Measurements from ENCODE around the gene FBXO42.
"Not testable (repeated sequence)": the region's sequence is repeated elsewhere in the genome, so short reads cannot be mapped to it uniquely, and the experiment has no call there.

The FBXO42 gene

GRCh38 chr1:16371725-16372124 lies 19.4 kb upstream of the FBXO42 start:
- DNase-seq = peak; percentile 39

DNA sequence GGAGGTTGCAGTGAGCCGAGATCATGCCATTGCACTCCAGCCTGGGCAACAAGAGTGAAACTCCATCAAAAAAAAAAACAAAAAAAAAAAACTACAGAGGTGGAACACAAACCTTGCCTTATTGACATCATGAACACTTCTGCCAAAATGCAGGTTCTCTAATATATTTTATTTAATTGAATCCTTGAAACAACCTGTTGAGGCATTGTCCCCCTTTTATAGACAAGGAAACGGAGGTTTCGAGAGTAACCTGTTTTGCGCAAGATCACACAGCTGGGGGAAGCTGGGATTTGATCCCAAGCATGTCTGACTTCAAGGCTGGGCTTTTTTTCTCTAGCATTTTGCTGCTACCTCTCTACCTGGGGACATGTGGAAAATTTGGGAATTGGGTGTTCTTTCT lies 17.5 kb upstream of the FBXO42 start:
- DNase-seq = no peak

DNA sequence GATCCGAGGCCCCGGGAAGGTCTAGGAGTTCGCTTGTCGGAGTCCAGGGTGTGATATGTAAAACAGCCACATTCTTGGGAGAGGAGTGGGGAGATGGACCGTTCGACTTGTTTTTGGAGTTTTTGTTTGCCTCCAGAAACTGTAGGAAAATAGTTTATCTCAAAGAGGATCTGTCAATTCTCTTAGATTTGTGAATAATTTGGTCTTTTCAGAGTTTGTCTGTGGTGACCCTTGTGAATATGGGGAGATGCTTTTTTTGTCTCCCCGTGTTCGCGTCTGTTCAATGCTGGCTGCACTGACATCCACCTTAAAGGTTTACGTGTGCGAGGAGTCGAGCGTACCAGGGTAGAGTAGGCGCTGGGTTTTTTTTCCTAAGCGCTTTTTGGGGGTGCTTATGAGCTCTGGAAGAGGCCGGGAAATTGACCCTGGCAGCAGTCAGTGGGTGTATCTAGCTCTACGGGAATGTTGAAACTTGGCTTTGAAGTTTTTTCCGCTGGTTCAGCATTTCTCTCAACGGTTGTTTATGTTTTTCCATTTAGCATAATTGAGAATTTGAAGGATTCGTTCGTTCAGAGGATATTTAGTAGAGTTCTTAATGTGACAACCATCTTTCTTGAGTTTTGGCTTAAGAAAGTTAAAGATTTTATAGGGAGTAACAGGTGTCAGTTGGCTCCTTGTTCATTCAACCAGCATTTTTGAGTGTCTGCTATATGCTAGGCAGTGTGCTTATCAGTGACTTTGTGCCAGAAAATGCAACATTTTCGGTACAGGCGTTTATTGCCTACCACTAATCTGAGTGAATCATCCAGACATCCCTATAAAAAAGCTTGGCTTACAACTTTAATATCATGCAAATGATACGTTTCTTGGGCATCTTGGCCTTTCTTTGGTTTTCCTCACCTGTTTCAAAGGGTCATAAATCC lies 15.9 kb upstream of the FBXO42 start:
- DNase-seq = no peak

DNA sequence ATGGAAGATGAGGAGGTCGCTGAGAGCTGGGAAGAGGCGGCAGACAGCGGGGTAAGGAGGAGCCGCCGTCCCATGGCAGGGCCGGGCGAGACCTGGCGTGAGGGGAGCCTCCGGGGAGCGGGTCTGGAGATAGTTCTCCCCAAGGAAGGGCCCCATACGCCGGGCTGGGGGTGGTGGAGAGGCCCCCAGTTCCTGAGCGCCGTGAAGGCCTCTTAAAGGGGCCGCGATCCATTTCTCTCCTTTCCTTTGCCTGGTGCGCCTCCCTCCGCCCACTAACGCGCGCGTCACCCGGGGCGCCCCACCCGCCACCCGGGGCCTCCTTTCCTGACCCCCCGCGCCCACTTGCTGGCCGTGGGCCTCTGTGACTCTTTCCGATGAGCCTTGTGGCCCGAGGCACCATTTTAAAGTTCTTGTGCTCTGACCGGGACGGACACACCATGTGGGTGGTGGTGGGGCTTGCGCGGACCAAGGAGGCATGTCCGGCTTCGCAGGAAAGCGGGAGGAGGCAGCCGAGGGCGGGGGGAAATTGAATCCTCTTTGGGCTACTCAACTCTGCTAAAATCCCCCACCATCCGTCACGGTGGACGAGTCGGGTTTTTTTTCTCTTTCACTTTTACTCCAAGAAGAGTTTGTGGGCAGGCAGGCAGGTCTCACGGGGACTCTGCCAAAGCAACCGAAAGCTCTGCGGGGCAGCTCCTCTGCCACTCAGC lies 15.1 kb upstream of the FBXO42 start:
- peak; percentile 89 for DNase-seq

DNA sequence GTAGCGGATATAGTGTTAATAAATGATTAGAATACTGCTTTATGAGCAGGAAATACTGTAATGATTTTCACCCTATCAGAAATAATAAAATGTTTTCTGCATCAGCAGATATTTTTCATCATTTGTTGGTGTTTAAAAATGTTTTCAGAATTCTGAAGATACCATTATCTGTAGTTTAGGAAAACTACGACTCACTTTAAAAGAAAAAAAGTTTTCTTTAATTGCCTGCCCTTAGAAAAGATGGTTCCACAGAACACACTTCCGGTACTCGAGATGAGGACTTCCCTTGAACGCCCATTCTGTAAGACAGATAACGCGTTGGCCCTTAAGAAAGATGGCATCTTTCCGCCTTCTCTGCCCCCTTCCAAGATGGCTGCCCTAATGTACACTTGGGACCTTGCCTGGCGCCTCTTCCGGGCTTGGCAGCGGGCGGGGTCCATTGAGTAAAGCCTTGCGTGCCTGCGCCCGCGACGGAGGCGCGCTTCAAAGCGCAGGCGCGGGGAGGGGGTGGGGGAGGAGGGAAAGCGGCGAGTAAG lies 14.5 kb upstream of the FBXO42 start, which contains the start of gene SZRD1:
Gene SZRD1, plus strand, starts transcription at position 521 of the 536 bp plus-strand sequence. CDS start 16 bp downstream, outside the sequence.
- DNase-seq = peak; percentile 99

DNA sequence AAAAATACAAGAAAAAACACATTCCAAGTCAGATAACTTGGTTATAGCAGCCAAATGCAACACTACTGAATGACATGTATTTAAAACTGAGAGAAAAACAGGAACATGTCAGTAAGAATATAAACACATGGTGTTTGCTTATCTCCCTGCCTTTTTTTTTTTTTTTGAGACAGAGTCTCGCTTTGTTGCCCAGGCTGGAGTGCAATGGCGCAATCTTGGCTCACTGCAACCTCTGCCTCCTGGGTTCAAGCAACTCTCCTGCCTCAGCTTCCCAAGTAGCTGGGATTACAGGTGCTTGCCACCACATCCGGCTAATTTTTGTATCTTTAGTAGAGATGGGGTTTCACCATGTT lies 12.8 kb upstream of the FBXO42 start:
- not testable (repeated sequence) for DNase-seq

- no peak for DNase-seq
Observed at GRCh38 chr1:16356867-16357266, 4.6 kb upstream of the FBXO42 start.

DNA sequence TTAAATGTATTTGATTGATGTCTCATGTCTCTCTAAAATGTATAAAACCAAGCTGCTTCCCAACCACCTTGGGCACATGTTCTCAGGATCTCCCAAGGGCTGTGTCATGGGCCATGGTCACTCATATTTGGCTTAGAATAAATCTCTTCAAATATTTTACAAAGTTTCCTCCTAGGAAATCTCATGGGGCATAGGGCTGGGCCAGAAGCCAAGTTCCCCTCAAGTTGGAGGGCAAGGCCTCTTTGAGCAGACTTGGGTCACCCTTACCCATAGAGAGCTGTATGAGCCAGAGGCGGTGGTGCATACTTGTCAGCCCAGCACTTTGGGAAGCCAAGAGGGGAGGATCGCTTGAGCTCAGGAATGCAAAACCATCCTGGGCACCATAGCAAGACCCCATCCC lies 2.3 kb upstream of the FBXO42 start:
- no peak for DNase-seq

DNA sequence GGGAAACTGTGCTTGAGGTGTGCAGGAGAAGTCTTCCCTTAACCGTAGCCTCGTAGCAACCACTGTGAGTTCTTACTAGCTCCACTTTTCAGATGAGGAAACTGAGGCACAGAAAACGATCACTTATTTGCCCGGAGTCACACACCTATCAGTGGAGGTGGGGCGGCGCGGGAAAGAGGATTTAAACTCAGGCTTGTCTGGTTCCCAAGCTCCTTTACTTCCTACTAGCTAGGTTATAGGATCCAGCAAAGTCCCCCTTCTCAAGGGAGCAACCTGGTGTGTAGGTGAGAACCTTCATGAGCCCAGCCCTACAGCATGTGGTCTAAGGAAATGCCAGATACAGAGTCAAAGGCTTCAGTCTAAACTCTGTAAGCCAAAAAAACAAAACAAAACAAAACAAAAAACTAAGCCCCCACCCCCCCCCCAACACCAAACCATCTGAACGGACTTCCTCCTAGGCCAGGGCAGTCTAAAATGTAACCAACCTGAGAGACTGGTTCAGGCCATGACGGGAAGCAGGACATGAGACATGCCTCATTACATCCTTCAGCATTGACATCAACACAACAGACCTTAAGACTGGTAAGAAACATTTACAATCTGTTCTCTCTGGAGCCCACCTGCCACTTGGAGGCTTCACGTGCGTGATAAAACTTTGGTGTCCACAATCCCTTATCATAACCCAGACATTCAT lies 709 bp upstream of the FBXO42 start:
- DNase-seq = peak; percentile 17

DNA sequence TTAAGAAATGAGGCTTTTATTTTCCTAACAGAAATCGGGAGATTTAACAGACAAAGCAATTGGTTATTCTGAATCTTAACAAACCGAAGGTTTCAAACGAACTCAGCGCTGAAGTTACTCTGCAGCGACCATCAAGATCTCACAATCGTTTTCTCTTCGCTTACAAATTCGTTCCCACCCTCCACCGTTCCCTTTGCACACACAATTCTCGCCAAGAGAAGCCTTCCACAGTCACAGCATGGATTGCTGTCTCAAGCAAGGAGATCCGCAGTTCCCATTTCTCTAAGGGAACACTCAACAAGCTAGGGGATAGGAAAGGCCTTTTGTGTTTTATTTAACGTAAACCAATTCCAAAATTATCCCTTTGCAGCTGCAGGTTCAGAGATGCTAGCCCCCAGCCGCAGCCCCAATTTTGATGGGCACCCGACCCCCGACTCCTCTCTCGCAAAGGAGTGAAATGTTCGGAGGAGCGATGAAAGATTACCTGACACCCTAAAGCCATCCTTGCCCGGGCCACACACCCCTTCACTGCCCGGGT lies 755 bp downstream of the FBXO42 start:
- DNase-seq = peak; percentile 8

DNA sequence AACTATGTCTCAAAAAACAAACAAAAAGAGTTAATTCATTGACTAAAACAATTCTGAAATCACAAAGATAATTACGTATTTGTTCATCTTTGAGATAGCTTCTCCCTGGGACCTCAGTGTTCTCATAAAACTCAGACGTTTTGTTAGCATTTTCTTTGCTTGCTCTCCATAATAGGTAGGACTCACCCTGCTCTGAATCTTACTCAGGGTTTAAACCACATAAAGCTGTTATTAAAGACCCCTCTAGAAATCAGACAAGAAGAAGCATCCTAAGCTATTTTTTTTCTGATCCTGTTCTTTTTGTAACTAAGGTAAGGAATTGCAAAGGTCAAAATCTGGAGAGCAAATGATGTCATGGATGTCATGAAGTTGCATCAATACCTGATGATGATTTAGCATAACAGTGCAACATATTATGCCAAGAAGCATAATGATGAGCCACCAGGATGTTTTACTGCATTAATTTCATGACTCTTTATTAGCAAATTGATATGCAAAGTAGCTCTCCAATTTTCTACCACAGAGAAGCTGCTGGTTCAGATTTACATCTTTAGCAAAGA lies 2.4 kb downstream of the FBXO42 start:
- no peak for DNase-seq

DNA sequence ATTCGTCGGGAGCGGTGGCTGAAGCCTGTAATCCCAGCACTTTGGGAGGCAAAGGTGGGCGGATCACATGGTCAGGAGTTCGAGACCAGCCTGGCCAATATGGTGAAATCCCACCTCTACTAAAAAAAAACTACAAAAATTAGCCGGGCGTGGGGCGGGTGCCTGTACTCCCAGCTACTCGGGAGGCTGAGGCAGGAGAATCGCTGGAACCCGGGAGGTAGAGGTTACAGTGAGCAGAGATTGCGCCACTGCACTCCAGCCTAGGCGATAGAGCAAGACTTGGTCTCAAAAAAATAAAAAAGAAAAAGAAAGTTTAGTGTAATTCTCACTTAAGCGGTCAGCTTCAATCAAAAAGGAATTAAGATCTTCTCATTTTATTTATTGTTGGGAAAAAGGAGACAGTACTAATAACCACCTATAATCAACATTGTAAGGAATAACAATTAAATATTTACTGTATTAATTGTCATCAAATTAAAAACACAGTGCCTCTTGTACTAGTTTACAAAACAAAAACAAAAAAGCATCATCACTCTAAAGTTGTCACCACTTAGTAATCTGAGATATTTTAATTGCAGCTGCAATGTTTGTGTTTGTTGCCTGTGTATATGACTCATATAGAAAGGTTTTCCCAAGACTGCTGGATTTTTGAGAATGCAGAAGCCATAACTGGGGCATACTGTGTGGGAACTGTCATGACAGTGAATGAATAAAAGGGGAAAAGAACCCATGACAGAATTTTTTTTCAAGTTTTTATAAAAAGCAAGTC lies 3.7 kb downstream of the FBXO42 start:
- DNase-seq = no peak

GRCh38 chr1:16343276-16343675 lies 9.0 kb downstream of the FBXO42 start:
- not testable (repeated sequence) for DNase-seq

DNA sequence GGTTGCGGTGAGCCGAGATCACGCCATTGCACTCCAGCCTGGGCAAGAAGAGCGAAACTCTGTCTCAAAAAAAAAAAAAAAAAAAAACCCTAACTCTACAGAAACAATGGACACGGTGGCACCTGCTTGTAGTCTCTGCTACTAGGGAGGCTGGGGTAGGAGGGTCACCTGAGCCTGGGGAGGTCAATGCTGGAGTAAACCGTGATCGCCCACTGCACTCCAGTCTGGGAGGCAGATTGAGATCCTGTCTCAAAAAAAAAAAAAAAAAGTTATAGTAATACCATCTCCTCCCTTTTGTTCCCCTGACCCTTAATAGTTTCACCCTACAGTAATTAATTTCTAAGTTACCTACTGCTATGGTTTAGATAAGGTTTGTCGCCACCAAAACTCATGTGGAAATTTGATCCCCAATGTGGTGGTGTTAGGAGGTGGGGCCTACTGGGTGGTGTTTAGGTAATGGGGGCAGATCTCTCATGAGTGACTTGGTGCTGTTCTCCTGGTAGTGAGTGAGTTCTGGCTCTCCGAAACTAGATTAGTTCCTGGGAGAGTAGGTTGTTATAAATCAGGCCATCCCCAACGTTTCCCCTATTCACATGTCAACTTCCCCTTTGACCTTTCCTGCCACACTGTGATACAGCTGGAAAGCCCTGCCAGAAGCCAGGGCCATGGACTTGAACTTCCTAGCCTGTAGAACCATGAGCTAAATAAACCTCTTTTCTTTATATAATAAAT lies 9.8 kb downstream of the FBXO42 start:
- no peak for DNase-seq

DNA sequence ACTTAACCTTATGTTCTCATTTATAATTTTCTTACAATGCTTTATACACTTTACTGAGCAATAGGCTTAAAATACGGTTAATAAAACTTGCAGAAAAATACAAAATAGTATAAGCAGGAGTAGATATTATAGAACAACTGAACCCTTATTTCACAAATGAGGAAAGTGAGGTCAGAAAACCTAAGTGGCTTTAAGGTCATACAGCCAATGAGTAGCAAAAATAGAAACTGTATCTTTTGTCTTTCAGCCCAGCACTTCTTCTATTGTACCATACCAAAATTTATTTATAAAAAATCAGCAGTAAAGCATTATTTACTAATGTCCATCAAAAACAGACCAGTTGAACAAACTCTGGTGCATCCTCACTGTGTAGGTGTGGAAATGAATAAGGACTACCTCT lies 11.6 kb downstream of the FBXO42 start:
- DNase-seq = no peak

DNA sequence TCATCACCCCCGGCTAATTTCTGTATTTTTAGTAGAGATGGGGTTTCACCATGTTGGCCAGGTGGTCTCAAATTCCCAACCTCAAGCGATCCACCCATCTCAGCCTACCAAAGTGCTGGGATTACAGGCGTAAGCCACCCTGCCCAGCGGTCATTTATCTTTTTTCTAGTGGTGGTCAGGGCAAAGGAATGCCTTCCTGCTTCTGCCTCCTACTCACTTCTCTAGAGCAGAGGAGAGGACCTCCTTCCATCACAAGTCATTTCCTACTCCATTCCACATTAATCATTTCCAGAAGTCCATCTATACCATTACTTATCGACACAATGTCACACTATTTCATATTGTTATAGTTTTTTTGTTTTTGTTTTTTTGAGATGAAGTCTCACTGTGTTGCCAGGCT lies 13.3 kb downstream of the FBXO42 start:
- DNase-seq = no peak

DNA sequence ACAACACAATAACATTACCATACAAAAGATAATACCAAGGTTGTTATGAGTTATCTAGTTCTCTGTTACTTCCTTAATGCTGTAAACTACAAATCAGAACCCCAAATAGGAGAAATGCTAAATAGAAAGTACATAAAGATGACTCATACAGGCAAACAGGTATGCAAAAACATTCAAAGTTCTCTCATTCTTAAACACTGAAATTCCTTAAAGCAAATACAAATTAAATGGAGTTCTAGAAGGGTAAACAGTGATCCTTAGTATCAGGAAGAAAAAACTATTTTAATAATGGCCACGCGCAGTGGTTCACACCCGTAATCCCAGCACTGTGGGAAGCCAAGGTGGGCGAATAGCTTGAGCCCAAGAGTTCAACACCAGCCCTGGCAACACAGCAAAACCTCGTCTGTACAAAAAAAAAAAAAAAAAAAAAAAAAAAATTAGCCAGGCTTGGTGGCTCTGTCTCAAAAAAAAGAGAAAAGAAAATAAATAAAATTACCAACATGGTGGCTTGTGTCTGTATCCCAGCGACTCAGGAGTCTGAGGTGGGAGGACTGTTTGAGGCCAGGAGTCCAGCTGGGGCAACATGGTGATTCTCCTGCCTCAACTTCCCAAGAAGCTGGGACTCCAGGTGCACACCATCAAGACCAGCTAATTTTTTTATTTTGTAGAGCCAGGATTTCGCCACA lies 17.5 kb downstream of the FBXO42 start:
- no peak for DNase-seq

DNA sequence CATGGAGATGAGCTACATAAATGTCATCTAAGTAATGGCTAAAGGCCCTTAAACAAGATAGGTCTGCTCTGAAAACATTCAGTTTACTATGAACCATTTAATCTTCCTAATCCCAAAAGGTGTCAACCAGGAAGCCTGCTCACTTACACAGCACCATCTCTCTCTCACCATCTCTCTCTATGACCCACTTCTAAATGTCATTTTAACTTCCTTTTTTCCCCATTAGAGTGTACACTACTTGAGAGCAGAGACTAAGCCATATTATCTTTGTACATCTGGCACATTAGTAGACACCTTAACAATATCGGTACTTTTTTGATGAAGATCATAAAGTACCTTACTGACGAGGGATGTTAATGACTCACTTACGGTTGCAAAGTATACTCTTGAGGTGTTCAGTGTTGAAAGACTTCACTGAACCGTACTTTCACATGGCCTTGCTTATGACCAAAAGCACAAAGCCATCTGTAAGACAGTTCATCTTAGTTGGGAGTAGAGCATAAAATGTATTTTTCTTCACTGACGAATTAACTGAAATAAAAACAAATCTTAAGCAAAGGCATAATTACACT lies 25.4 kb downstream of the FBXO42 start:
- no peak for DNase-seq

DNA sequence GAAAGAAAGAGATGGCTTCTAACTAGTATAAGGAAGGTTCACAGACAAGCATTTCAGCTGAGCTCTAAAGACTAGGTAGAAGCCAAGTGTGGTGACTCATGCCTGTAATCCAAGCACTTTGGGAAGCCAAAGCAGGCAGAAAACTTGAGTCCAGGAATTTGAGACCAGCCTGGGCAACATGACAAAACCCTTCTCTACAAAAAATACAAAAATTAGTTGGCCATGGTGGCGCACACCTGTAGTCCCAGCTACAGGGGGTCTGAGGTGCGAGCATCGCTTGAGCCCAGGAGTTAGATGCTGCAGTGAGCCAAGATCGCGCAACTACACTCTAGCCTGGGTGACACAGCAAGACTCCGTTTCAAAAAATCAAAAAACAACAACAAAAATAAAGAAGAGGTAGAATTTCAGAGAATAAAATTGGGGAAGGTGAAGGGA lies 27.8 kb downstream of the FBXO42 start:
- no peak for DNase-seq

Data from CD4-positive, alpha-beta T cell treated with Interleukin-10 for 1 hour (primary cell).